Endodermal cell (in vitro differentiated cells): Measurements from ENCODE around the gene SLC35F1. TPM values are rescaled to one million over a fixed set of nuclear protein-coding genes. Genes with fewer than 3 reads are reported as not detected.
A peak's percentile ranks its signal among the peaks of the same experiment; 100 is the strongest.

ENCODE experiments used
- DNase-seq: peaks from one replicate; pipeline ENCODE4 v3.0.0-alpha.2; 2017
- H3K27ac ChIP-seq: 2 replicates; pipeline ENCODE4 v1.5.1; 2013; ENCODE audit warnings: mild to moderate bottlenecking, low read depth, low read length, moderate library complexity
- H3K27me3 ChIP-seq: 2 replicates; pipeline ENCODE4 v1.6.1; 2013; ENCODE audit warnings: mild to moderate bottlenecking, low read length, moderate library complexity; ENCODE audit not compliant: insufficient read depth, control insufficient read depth, poor library complexity, severe bottlenecking
- H3K36me3 ChIP-seq: 2 replicates; pipeline ENCODE4 v1.7.0; 2013; ENCODE audit warnings: mild to moderate bottlenecking, low read length, moderate library complexity; ENCODE audit not compliant: control insufficient read depth, insufficient read depth
- H3K4me1 ChIP-seq: one replicate; pipeline ENCODE4 v1.7.0; 2013; ENCODE audit warnings: low read length; ENCODE audit not compliant: control insufficient read depth, insufficient read depth
- H3K4me3 ChIP-seq: 2 replicates; pipeline ENCODE4 v1.5.1; 2013; ENCODE audit warnings: mild to moderate bottlenecking, low read length, moderate library complexity
- H3K9ac ChIP-seq: 2 replicates; pipeline ENCODE4 v1.6.1; 2013; ENCODE audit warnings: mild to moderate bottlenecking, low read length, moderate library complexity; ENCODE audit not compliant: poor library complexity, severe bottlenecking; ENCODE audit errors: extremely low read depth
- H3K9me3 ChIP-seq: 2 replicates; pipeline ENCODE4 v1.6.1; 2013; ENCODE audit warnings: mild to moderate bottlenecking, low read length, moderate library complexity; ENCODE audit not compliant: control insufficient read depth
- H3K27ac Mint-ChIP-seq: 2 replicates; pipeline ENCODE4 v1.8.0; 2020; ENCODE audit warnings: mixed read lengths
- H3K27me3 Mint-ChIP-seq: 2 replicates; pipeline ENCODE4 v1.8.0; 2021; ENCODE audit warnings: mild to moderate bottlenecking, mixed read lengths; ENCODE audit not compliant: insufficient read depth
- H3K36me3 Mint-ChIP-seq: 2 replicates; pipeline ENCODE4 v1.8.0; 2020; ENCODE audit warnings: low read depth, mixed read lengths
- H3K4me1 Mint-ChIP-seq: 2 replicates; pipeline ENCODE4 v1.8.0; 2020; ENCODE audit warnings: mixed read lengths
- H3K4me3 Mint-ChIP-seq: 2 replicates; pipeline ENCODE4 v1.8.0; 2020; ENCODE audit warnings: mild to moderate bottlenecking, moderate library complexity, mixed read lengths
- H3K9me3 Mint-ChIP-seq: 2 replicates; pipeline ENCODE4 v1.8.0; 2020; ENCODE audit warnings: mild to moderate bottlenecking, mixed read lengths
- CTCF ChIP-seq: fragments of 200-600 bp; sonication (generic); conservative IDR thresholded peaks from 2 replicates; pipeline ENCODE4 v1.5.0; 2021; ENCODE audit warnings: antibody characterized with exemption, mild to moderate bottlenecking
- WGBS, 2 experiments: methylation state at CpG; one replicate each; pipeline versions ENCODE4 v1.1.5 to v1.1.7; 2013; ENCODE audit warnings: missing lambda C conversion rate in 2 of 2, mixed read lengths in 1 of 2; ENCODE audit not compliant: insufficient coverage in 1 of 2, insufficient read length in 1 of 2; 5-methylcytosine and 5-hydroxymethylcytosine counted together
- total RNA-seq, 2 donors: library from RNA; stranded (reverse); fragmentation: NEBNext Ultra II Directional in 1 of 2; extraction: Animal tissue kit (Norgen Biotek cat#: 25700) in 1 of 2; gene quantifications; 2 replicates in 1 of 2; 3 replicates in 1 of 2; pipeline ENCODE4 v1.2.1, GENCODE V29; 2021

Gene SLC35F1
- total RNA-seq, 2 donors from 2014 or later: 6.7 to 12.8 TPM

GRCh38 chr6:117919275-117919674 is 12.2 kb downstream of the SLC35F1 start:
- H3K27me3 Mint-ChIP-seq: peaks cover 14% of the 10 kb centered on the region
- Histone ChIP-seq H3K27me3 (peaks cover 7% of the 10 kb centered on the region), H3K9ac (no peak overlapping the region), H3K27ac (peak overlapping the region; percentile 50), H3K4me1 (no peaks in the 10 kb centered on the region), H3K9me3 (no peaks in the 10 kb centered on the region), H3K4me3 (no peak overlapping the region), H3K36me3 (no peaks in the 10 kb centered on the region)
- H3K4me1 Mint-ChIP-seq: peaks cover 6% of the 10 kb centered on the region
- H3K4me3 Mint-ChIP-seq: no peak overlapping the region
- H3K9me3 Mint-ChIP-seq: no peaks in the 10 kb centered on the region
- no peak overlapping the region for H3K27ac Mint-ChIP-seq
- no peaks in the 10 kb centered on the region for H3K36me3 Mint-ChIP-seq
- 12 to 42% methylated on average over 6 to 7 of the region's 7 CpGs for WGBS, 2 experiments
- DNase-seq: no peak
- no peak for TF ChIP-seq CTCF

- TF ChIP-seq CTCF: no peak
- H3K27me3 Mint-ChIP-seq: peaks cover 14% of the 10 kb centered on the region
- peak overlapping the region; percentile 85 for H3K4me3 ChIP-seq
- peak; percentile 88 for DNase-seq
- H3K9me3 ChIP-seq: no peaks in the 10 kb centered on the region
- H3K4me1 Mint-ChIP-seq: peaks cover 6% of the 10 kb centered on the region
- H3K36me3 ChIP-seq: no peaks in the 10 kb centered on the region
- peak overlapping the region; percentile 99 for H3K27ac ChIP-seq
- H3K27ac Mint-ChIP-seq: no peak overlapping the region
- H3K9me3 Mint-ChIP-seq: no peaks in the 10 kb centered on the region
- H3K36me3 Mint-ChIP-seq: no peaks in the 10 kb centered on the region
- no peak overlapping the region for H3K9ac ChIP-seq
- H3K27me3 ChIP-seq: peaks cover 7% of the 10 kb centered on the region
- no peaks in the 10 kb centered on the region for H3K4me1 ChIP-seq
- 2 to 3% methylated on average over 8 to 39 of the region's 39 CpGs for WGBS, 2 experiments
- no peak overlapping the region for H3K4me3 Mint-ChIP-seq
These were observed 13.0 kb downstream of the SLC35F1 start for GRCh38 chr6:117919775-117920729.

- peaks cover 14% of the 10 kb centered on the region for H3K27me3 Mint-ChIP-seq
- no peak for TF ChIP-seq CTCF
- no peak overlapping the region for H3K27ac Mint-ChIP-seq
These were observed 17.6 kb downstream of the SLC35F1 start for GRCh38 chr6:117924690-117925089.

More at GRCh38 chr6:117924690-117925089, 17.6 kb downstream of the SLC35F1 start:
- peaks cover 21% of the 10 kb centered on the region for H3K9me3 Mint-ChIP-seq
- Histone ChIP-seq H3K36me3 (no peaks in the 10 kb centered on the region), H3K4me1 (no peaks in the 10 kb centered on the region), H3K4me3 (no peak overlapping the region), H3K27ac (no peak overlapping the region), H3K9ac (no peak overlapping the region), H3K9me3 (peaks cover 16% of the 10 kb centered on the region), H3K27me3 (no peaks in the 10 kb centered on the region)
- H3K36me3 Mint-ChIP-seq: peaks cover 2% of the 10 kb centered on the region
- H3K4me1 Mint-ChIP-seq: peaks cover 6% of the 10 kb centered on the region
- DNase-seq: no peak
- 83% methylated on average over 2 of the region's 2 CpGs; no CpG with 5 or more reads in 1 of the 2 experiments for WGBS, 2 experiments
- H3K4me3 Mint-ChIP-seq: no peak overlapping the region
